Upper lobe of left lung (tissue), 4 donors: Measurements from ENCODE around the gene RTN4.

Source experiments
- CTCF ChIP-seq, 6 experiments: fragments of 450-650 bp in 4 of 6; fragments of 200-600 bp in 2 of 6; sonication (generic) in 2 of 6; IDR thresholded peaks; one replicate each; pipeline ENCODE4 v1.5.1; 2016 to 2019; ENCODE audit warnings: antibody characterized with exemption in 6 of 6
- EP300 ChIP-seq, 4 donors: sonication (generic); formaldehyde crosslinking; IDR thresholded peaks; one replicate each; pipeline ENCODE4 v1.5.1; 2017; ENCODE audit warnings: antibody characterized with exemption in 4 of 4, control low read depth in 2 of 4
- POLR2A ChIP-seq, 4 donors: fragments of 450-650 bp; IDR thresholded peaks; one replicate each; pipeline ENCODE4 v1.5.1; 2016 to 2017; ENCODE audit warnings: antibody characterized with exemption in 4 of 4, mild to moderate bottlenecking in 2 of 4

- TF ChIP-seq POLR2A (IDR thresholded peaks at IDR 0.05), result no peak
- TF ChIP-seq EP300 (IDR thresholded peaks at IDR 0.05), result no peak
- no peak for TF ChIP-seq CTCF (IDR thresholded peaks at IDR 0.05)
Measured at GRCh38 chr2:54963476-54963875, 86.8 kb downstream of the RTN4 start.
